K562 (cell line): ENCODE results near the gene GBA3. TPM values are rescaled to one million over a fixed set of nuclear protein-coding genes. Genes with fewer than 3 reads are reported as not detected.

Source experiments
- FUS ChIP-seq: fragments of 200-400 bp; formaldehyde crosslinking; optimal IDR thresholded peaks from 2 replicates; pipeline ENCODE3; 2017; ENCODE audit warnings: low read depth, low read length
- KDM4B ChIP-seq, 2 experiments: fragments of 450-650 bp in 1 of 2; sonication (generic) in 1 of 2; IDR thresholded peaks; 2 replicates each; pipeline ENCODE4 v1.6.1; 2016 to 2017; ENCODE audit warnings: borderline replicate concordance in 2 of 2, antibody characterized with exemption in 1 of 2, low read depth in 1 of 2, mild to moderate bottlenecking in 1 of 2
- MTA2 ChIP-seq: fragments of 450-650 bp; IDR thresholded peaks from 2 replicates; pipeline ENCODE4 v1.6.1; 2016; ENCODE audit warnings: low read depth
- ZNF407 ChIP-seq: fragments of 450-650 bp; IDR thresholded peaks from 2 replicates; pipeline ENCODE4 v1.6.1; 2016; ENCODE audit warnings: low read depth
- ZNF589 ChIP-seq: fragments of 200-800 bp; sonication (Bioruptor generic); IDR thresholded peaks from 2 replicates; pipeline ENCODE4 v1.6.1; 2016; ENCODE audit warnings: low read depth, missing genetic modification characterization, missing compliant biosample characterization
- polyA plus RNA-seq, 8 experiments: library from polyadenylated mRNA; depleted of rRNA in 4 of 8; stranded (reverse) in 5 of 8; unstranded in 3 of 8; fragments of >200 nt; fragmentation: Nextera tagmentation in 2 of 8; fragmentation: Illumina TruSeq in 1 of 8; extraction: Ambion mirVana in 2 of 8; extraction: Trizol in 1 of 8; gene quantifications; 2 replicates each; pipeline versions ENCODE4 v1.2.1 to v1.2.3, GENCODE V29; 2011 to 2014; ENCODE audit warnings: inconsistent platforms in 1 of 8, missing spikeins in 1 of 8
- total RNA-seq, 7 experiments: library from RNA; depleted of rRNA in 6 of 7; stranded (reverse); fragments of >200 nt in 6 of 7; fragmentation: Illumina TruSeq in 2 of 7; extraction: Trizol in 2 of 7; gene quantifications; 2 replicates each; pipeline versions ENCODE4 v1.2.1 to v1.2.3, GENCODE V29; 2011 to 2021; ENCODE audit warnings: low replicate concordance in 1 of 7

The GBA3 gene
- total and polyA plus RNA-seq, 9 of the 15 experiments (the other 6 are each of a cell fraction or from before 2014, with no cell fraction given), result 0.13 to 0.75 (median 0.40) TPM; not detected in 1

GRCh38 chr4:22677780-22678179 is 15.0 kb upstream of the GBA3 start (continued):
- no peak for TF ChIP-seq FUS
- no peak for TF ChIP-seq KDM4B (IDR thresholded peaks at IDR 0.05; ENCODE audit: borderline replicate concordance in 2 of 2, low read depth in 1 of 2)
- no peak for TF ChIP-seq MTA2
- TF ChIP-seq ZNF589 (CRISPR knock-in tag), result no peak
- no peak for TF ChIP-seq ZNF407
